B cell (primary cell): ENCODE data around the gene AEBP2.

ENCODE experiments used
- CTCF ChIP-seq: fragments of 200-600 bp; IDR thresholded peaks from one replicate; pipeline ENCODE4 v1.8.0; 2022; ENCODE audit warnings: antibody characterized with exemption, mild to moderate bottlenecking
- EZH2 ChIP-seq: IDR thresholded peaks from 2 replicates; pipeline ENCODE4 v1.6.1; 2012; ENCODE audit warnings: borderline replicate concordance, low read depth, mild to moderate bottlenecking, moderate library complexity, low read length; ENCODE audit not compliant: insufficient read depth, poor library complexity, severe bottlenecking

- TF ChIP-seq EZH2 (no peak), CTCF (no peak)
Measured at GRCh38 chr12:19443585-19443984, 4.3 kb downstream of the AEBP2 start.
